Measurements from ENCODE around the gene CTRB2. TPM values are rescaled to one million over a fixed set of nuclear protein-coding genes. Genes with fewer than 3 reads are reported as not detected.
A peak's percentile ranks its signal among the peaks of the same experiment; 100 is the strongest.

CTRB2 gene
- total RNA-seq, 1 donor from 2014 or later, result not detected

DNA sequence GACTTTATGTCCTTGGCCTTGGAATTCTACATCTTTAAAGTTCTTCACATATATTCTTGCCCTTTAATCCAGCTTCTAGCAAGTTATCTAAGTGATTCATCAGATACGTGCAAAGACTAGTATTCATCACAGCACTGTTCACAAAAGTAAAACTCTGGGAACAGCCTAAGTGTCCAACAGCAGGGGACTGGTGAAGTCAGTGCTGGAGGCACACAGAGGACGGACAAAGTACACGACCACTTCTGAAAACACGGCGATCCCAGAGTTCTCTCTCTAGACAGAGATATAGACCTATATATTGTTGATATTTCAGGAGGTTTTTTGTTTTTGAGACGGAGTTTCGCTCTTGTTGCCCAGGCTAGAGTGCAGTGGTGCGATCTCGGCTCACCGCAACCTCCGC lies 24.6 kb upstream of the CTRB2 start:
- Histone ChIP-seq H3K9ac (no peak overlapping the region), H3K4me1 (no peaks in the 10 kb centered on the region), H3K9me3 (ENCODE audit: low read depth) (no peaks in the 10 kb centered on the region), H3K79me2 (ENCODE audit: low read depth) (no peaks in the 10 kb centered on the region), H3K36me3 (no peaks in the 10 kb centered on the region), H3K27ac (no peak overlapping the region), H3K4me2 (no peak overlapping the region), H3K4me3 (no peak overlapping the region), H2AFZ (replicated peaks) (no peak overlapping the region), H3F3A (ENCODE audit: low read depth) (peaks cover 8% of the 10 kb centered on the region), H3K27me3 (no peaks in the 10 kb centered on the region), H4K20me1 (ENCODE audit: low read depth) (peaks cover 12% of the 10 kb centered on the region)
- no peak overlapping the region for H3K4me3 Mint-ChIP-seq
- H3K27ac Mint-ChIP-seq, result no peak overlapping the region
- no peak for DNase-seq (ENCODE audit: low spot score)
- TF ChIP-seq EZH2 (IDR thresholded peaks at IDR 0.05) (no peak), EZH2phosphoT487 (IDR thresholded peaks at IDR 0.05) (no peak)
- TF ChIP-seq, protein P1, sequence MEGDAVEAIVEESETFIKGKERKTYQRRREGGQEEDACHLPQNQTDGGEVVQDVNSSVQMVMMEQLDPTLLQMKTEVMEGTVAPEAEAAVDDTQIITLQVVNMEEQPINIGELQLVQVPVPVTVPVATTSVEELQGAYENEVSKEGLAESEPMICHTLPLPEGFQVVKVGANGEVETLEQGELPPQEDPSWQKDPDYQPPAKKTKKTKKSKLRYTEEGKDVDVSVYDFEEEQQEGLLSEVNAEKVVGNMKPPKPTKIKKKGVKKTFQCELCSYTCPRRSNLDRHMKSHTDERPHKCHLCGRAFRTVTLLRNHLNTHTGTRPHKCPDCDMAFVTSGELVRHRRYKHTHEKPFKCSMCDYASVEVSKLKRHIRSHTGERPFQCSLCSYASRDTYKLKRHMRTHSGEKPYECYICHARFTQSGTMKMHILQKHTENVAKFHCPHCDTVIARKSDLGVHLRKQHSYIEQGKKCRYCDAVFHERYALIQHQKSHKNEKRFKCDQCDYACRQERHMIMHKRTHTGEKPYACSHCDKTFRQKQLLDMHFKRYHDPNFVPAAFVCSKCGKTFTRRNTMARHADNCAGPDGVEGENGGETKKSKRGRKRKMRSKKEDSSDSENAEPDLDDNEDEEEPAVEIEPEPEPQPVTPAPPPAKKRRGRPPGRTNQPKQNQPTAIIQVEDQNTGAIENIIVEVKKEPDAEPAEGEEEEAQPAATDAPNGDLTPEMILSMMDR (IDR thresholded peaks at IDR 0.05), result no peak
- peaks cover 4% of the 10 kb centered on the region for H3K27me3 Mint-ChIP-seq (ENCODE audit: insufficient read depth, low read depth)
- peaks cover 22% of the 10 kb centered on the region for H3K36me3 Mint-ChIP-seq
- no peaks in the 10 kb centered on the region for H3K9me3 Mint-ChIP-seq
- peaks cover 9% of the 10 kb centered on the region for H3K4me1 Mint-ChIP-seq

DNA sequence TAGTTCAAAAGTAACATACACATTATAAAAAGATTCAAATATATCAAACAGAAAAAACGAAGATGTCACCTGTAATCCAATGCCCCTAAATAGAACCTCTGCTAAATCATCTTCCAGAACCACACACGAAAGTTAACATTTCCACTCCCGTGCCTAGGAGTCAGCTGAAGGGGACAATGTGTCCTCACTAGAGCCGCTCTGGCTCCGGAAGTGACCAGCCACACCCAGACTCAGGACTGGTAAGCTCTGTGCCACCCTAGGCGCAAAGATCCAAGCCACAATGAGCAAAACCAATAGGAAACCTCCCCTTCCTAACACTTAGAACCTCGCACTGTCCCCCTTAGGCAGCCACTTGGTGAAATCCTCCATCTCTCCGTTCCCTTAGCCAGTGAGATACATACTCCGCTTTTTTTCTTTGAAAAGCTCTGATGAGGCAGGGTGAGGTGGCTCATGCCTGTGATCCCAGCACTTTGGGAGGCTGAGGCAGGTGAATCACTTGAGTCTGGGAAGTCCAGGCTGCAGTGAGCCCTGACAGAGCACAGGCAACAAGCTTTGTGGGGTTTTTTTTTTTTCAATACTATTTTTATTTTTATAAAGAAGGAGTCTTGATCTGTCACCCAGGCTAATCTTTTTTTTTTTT lies 23.6 kb upstream of the CTRB2 start:
- Mint-ChIP-seq H3K4me3 (no peak overlapping the region), H3K36me3 (peaks cover 15% of the 10 kb centered on the region), H3K27ac (peak overlapping the region; percentile 12), H3K27me3 (ENCODE audit: insufficient read depth, low read depth) (peaks cover 1% of the 10 kb centered on the region), H3K9me3 (no peaks in the 10 kb centered on the region), H3K4me1 (peaks cover 5% of the 10 kb centered on the region)
- Histone ChIP-seq H3K4me2 (no peak overlapping the region), H2AFZ (replicated peaks) (no peak overlapping the region), H3K27ac (no peak overlapping the region), H4K20me1 (ENCODE audit: low read depth) (peaks cover 12% of the 10 kb centered on the region), H3K9ac (no peak overlapping the region), H3K27me3 (no peaks in the 10 kb centered on the region), H3F3A (ENCODE audit: low read depth) (peaks cover 8% of the 10 kb centered on the region), H3K36me3 (no peaks in the 10 kb centered on the region), H3K4me1 (no peaks in the 10 kb centered on the region), H3K9me3 (ENCODE audit: low read depth) (no peaks in the 10 kb centered on the region), H3K4me3 (no peak overlapping the region), H3K79me2 (ENCODE audit: low read depth) (no peaks in the 10 kb centered on the region)
- TF ChIP-seq EZH2 (IDR thresholded peaks at IDR 0.05), result no peak
- no peak for TF ChIP-seq EZH2phosphoT487 (IDR thresholded peaks at IDR 0.05)
- no peak for DNase-seq (ENCODE audit: low spot score)

DNA sequence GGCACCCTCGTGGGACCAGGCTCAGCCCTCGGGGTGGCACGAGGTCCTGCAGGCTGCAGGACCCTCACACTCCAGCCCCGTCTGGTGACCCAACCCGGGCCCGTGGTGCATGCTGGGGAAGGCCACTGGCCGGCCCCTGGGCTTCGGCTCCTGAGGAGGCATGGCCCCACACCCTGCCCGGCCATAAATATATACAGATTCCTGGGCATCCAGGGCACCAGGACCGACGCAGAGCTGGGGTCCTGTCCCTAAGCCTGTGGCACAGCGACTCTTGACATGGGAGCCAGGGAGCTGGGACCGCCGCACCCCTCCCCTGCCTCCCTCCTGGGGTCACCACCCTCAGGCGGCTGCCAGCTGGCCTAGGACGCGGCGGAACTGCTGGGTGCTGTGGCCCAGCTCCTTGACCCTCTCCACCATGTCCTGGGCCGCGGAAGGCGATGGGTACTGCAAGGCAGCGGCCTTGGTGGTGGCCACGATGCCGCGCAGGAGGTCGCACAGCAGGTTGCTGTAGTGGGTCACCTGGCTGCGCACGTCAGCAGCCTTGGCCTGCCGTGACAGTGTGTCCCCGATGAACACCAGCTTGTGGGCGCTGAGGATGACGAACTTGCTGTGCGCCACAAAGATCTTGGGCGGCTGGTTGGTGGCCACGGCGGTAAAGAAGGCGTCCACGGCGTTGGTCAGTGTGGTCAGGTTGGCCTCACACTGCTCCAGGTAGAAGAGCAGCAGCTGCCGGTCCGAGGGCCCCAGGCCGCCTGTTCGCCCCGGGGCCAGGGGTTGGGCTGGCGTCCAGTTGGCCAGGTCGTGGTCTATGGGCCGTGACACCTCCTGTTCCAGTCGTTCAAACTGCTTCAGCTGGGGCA lies 22.4 kb upstream of the CTRB2 start:
- H3K4me1 ChIP-seq, result no peaks in the 10 kb centered on the region
- Mint-ChIP-seq H3K9me3 (no peaks in the 10 kb centered on the region), H3K36me3 (peaks cover 14% of the 10 kb centered on the region), H3K27me3 (ENCODE audit: insufficient read depth, low read depth) (peaks cover 3% of the 10 kb centered on the region), H3K4me1 (peaks cover 3% of the 10 kb centered on the region), H3K27ac (no peak overlapping the region), H3K4me3 (no peak overlapping the region)
- TF ChIP-seq EZH2phosphoT487 (IDR thresholded peaks at IDR 0.05), result no peak
- no peak for TF ChIP-seq EZH2 (IDR thresholded peaks at IDR 0.05)
- TF ChIP-seq, protein P1 (IDR thresholded peaks at IDR 0.05), result no peak
- H3K79me2 ChIP-seq (ENCODE audit: low read depth), result no peaks in the 10 kb centered on the region
- no peak overlapping the region for H3K4me2 ChIP-seq
- DNase-seq (ENCODE audit: low spot score), result no peak
- no peak overlapping the region for H3K4me3 ChIP-seq
- no peaks in the 10 kb centered on the region for H3K36me3 ChIP-seq
- no peak overlapping the region for H3K27ac ChIP-seq
- H4K20me1 ChIP-seq (ENCODE audit: low read depth), result peaks cover 9% of the 10 kb centered on the region
- H2AFZ ChIP-seq (replicated peaks), result no peak overlapping the region
- H3F3A ChIP-seq (ENCODE audit: low read depth), result peaks cover 4% of the 10 kb centered on the region
- H3K9me3 ChIP-seq (ENCODE audit: low read depth), result no peaks in the 10 kb centered on the region
- no peaks in the 10 kb centered on the region for H3K27me3 ChIP-seq
- no peak overlapping the region for H3K9ac ChIP-seq

Measured in neural progenitor cell (in vitro differentiated cells).